Thyroid gland (tissue), 4 donors: ENCODE measurements around the gene BNIP5. TPM values are rescaled to one million over a fixed set of nuclear protein-coding genes. Genes with fewer than 3 reads are reported as not detected.

ENCODE experiments used
- DNase-seq, 2 donors: peaks; one replicate each; pipeline ENCODE4 v3.0.0-alpha.2; 2019
- H3K27ac ChIP-seq, 3 donors: fragments of 200-600 bp; sonication (generic); 1 replicate in 2 of 3; 2 replicates in 1 of 3; pipeline ENCODE4 v1.5.1; 2016 to 2019; ENCODE audit warnings: mild to moderate bottlenecking in 1 of 3, moderate library complexity in 1 of 3
- H3K27me3 ChIP-seq: fragments of 200-600 bp; sonication (generic); one replicate; pipeline ENCODE4 v1.5.1; 2019
- H3K36me3 ChIP-seq, 2 donors: fragments of 200-600 bp; sonication (generic); one replicate each; pipeline ENCODE4 v1.5.1; 2016 to 2019
- H3K4me1 ChIP-seq, 2 donors: fragments of 200-600 bp; sonication (generic); one replicate each; pipeline ENCODE4 v1.5.1; 2017 to 2019
- H3K4me3 ChIP-seq, 3 donors: fragments of 200-600 bp; sonication (generic); replicated peaks in 1 of 3; 1 replicate in 2 of 3; 2 replicates in 1 of 3; pipeline ENCODE4 v1.5.1; 2016; ENCODE audit warnings: mild to moderate bottlenecking in 1 of 3
- H3K9me3 ChIP-seq: fragments of 200-600 bp; sonication (generic); one replicate; pipeline ENCODE4 v1.5.1; 2017
- CTCF ChIP-seq, 6 experiments: fragments of 200-600 bp in 3 of 6; fragments of 450-650 bp in 3 of 6; sonication (generic) in 3 of 6; IDR thresholded peaks; one replicate each; pipeline ENCODE4 v1.5.1; 2016 to 2019; ENCODE audit warnings: antibody characterized with exemption in 6 of 6, mild to moderate bottlenecking in 2 of 6, inconsistent platforms in 1 of 6, moderate library complexity in 1 of 6
- POLR2A ChIP-seq, 2 donors: fragments of 450-650 bp; IDR thresholded peaks; one replicate each; pipeline ENCODE4 v1.6.1; 2017; ENCODE audit warnings: antibody characterized with exemption in 2 of 2, mild to moderate bottlenecking in 2 of 2, moderate library complexity in 1 of 2
- WGBS, 2 donors: methylation state at CpG; one replicate each; pipeline ENCODE4 v1.1.5; 2017; 5-methylcytosine and 5-hydroxymethylcytosine counted together
- intact Hi-C: fragments of 100-400 bp; cut with DNase I; formaldehyde crosslinking; loops from one replicate; pipeline ENCODE4 v1.15.1; 2023
- total RNA-seq, 4 donors: library from RNA; depleted of rRNA; stranded (reverse); fragments of >200 nt; gene quantifications; one replicate each; pipeline ENCODE4 v1.2.3, GENCODE V29; 2016

Gene BNIP5
- total RNA-seq, 4 donors from 2014 or later: not detected

- intact Hi-C loops: no loop called here
- WGBS, 2 donors: 78 to 79% methylated on average over 13 of the region's 13 CpGs
These were observed 59.8 kb downstream of the BNIP5 start for GRCh38 chr6:36276581-36277536.

GRCh38 chr6:36273802-36274514 is 62.7 kb downstream of the BNIP5 start:
- DNase-seq: no peak
- no peak overlapping the region for H3K4me3 ChIP-seq
- H3K27ac ChIP-seq: no peak overlapping the region
- H3K4me1 ChIP-seq: no peaks in the 10 kb centered on the region
- 82 to 85% methylated on average over 15 of the region's 15 CpGs for WGBS, 2 donors
- TF ChIP-seq CTCF (IDR thresholded peaks at IDR 0.05): no peak
- no peak for TF ChIP-seq POLR2A (IDR thresholded peaks at IDR 0.05)
- H3K27me3 ChIP-seq: no peaks in the 10 kb centered on the region
- H3K9me3 ChIP-seq: no peaks in the 10 kb centered on the region
- H3K36me3 ChIP-seq: no peaks in the 10 kb centered on the region
- intact Hi-C loops: no loop called here

More at GRCh38 chr6:36276581-36277536, 59.8 kb downstream of the BNIP5 start:
- Histone ChIP-seq H3K4me1 (no peaks in the 10 kb centered on the region), H3K9me3 (no peaks in the 10 kb centered on the region), H3K36me3 (no peaks in the 10 kb centered on the region), H3K27me3 (no peaks in the 10 kb centered on the region), H3K27ac (no peak overlapping the region), H3K4me3 (no peak overlapping the region)
- TF ChIP-seq POLR2A (IDR thresholded peaks at IDR 0.05) (no peak), CTCF (IDR thresholded peaks at IDR 0.05) (no peak)
- no peak for DNase-seq

- no peaks in the 10 kb centered on the region for H3K36me3 ChIP-seq
- TF ChIP-seq CTCF (IDR thresholded peaks at IDR 0.05) (no peak), POLR2A (IDR thresholded peaks at IDR 0.05) (no peak)
- H3K4me1 ChIP-seq: no peaks in the 10 kb centered on the region
- WGBS, 2 donors: 92 to 93% methylated on average over 5 of the region's 5 CpGs
- no peak overlapping the region for H3K27ac ChIP-seq
- no peak overlapping the region for H3K4me3 ChIP-seq
- intact Hi-C loops: no loop called here
- no peaks in the 10 kb centered on the region for H3K27me3 ChIP-seq
- H3K9me3 ChIP-seq: no peaks in the 10 kb centered on the region
- no peak for DNase-seq
These were observed 63.6 kb downstream of the BNIP5 start for GRCh38 chr6:36273067-36273466.

- H3K27me3 ChIP-seq: no peaks in the 10 kb centered on the region
- intact Hi-C loops: no loop called here
- no peaks in the 10 kb centered on the region for H3K36me3 ChIP-seq
These were observed 64.5 kb downstream of the BNIP5 start for GRCh38 chr6:36272234-36272633.

More at GRCh38 chr6:36272234-36272633, 64.5 kb downstream of the BNIP5 start:
- no peak overlapping the region for H3K4me3 ChIP-seq
- no peak for DNase-seq
- TF ChIP-seq CTCF (IDR thresholded peaks at IDR 0.05) (no peak), POLR2A (IDR thresholded peaks at IDR 0.05) (no peak)
- H3K27ac ChIP-seq: no peak overlapping the region
- no peaks in the 10 kb centered on the region for H3K9me3 ChIP-seq
- H3K4me1 ChIP-seq: no peaks in the 10 kb centered on the region
- 68 to 78% methylated on average over 8 of the region's 8 CpGs for WGBS, 2 donors
